Measurements from ENCODE around the gene PPL. TPM values are rescaled to one million over a fixed set of nuclear protein-coding genes. Genes with fewer than 3 reads are reported as not detected.

Gene PPL
- total and polyA plus RNA-seq, 2 of the 13 experiments (the other 11 are each of a cell fraction or from before 2014, with no cell fraction given) = 5.7 to 6.6 TPM

GRCh38 chr16:4936991-4937781 is at the start of gene PPL (continued):
- TF ChIP-seq ZNF784 (CRISPR knock-in tag; IDR thresholded peaks at IDR 0.05; ENCODE audit: borderline replicate concordance) (no peak), SKI (IDR thresholded peaks at IDR 0.05; ENCODE audit: partially characterized antibody) (peak; percentile 52), MED1 (CRISPR knock-in tag; IDR thresholded peaks at IDR 0.05) (peak; percentile 71), NCOA2 (CRISPR knock-in tag; IDR thresholded peaks at IDR 0.05) (no peak; the same call in 1 of the 2 replicates), RBM22 (optimal IDR thresholded peaks at IDR 0.05; ENCODE audit: low read length) (no peak), AKAP8 (CRISPR knock-in tag; IDR thresholded peaks at IDR 0.05) (no peak), ZBTB21 (CRISPR knock-in tag; IDR thresholded peaks at IDR 0.05) (no peak), POLR2AphosphoS2 (IDR thresholded peaks at IDR 0.05; ENCODE audit: low read depth, low read length) (no peak), ZNF678 (CRISPR knock-in tag; IDR thresholded peaks at IDR 0.05) (no peak), SP1 (IDR thresholded peaks at IDR 0.05) (no peak), SP1 (CRISPR knock-in tag; IDR thresholded peaks at IDR 0.05) (no peak; the same call in 1 of the 2 replicates), ZNF629 (CRISPR knock-in tag; conservative IDR thresholded peaks at IDR 0.05) (no peak), CBFB (CRISPR knock-in tag; IDR thresholded peaks at IDR 0.05) (no peak), BCL3 (CRISPR knock-in tag; IDR thresholded peaks at IDR 0.05) (0 out of 2 replicates have a peak, but pooled peaks have one; percentile 20), ZNF710 (CRISPR knock-in tag; IDR thresholded peaks at IDR 0.05; ENCODE audit: borderline replicate concordance) (no peak), PBX3 (CRISPR knock-in tag; IDR thresholded peaks at IDR 0.05; ENCODE audit: borderline replicate concordance) (no peak), ESRRA (CRISPR knock-in tag; IDR thresholded peaks at IDR 0.05; ENCODE audit: low read depth) (no peak; the same call in 1 of the 2 replicates), ZNF761 (CRISPR knock-in tag; conservative IDR thresholded peaks at IDR 0.05) (peak; percentile 26; the same call in 1 of the 2 replicates), ZNF431 (CRISPR knock-in tag; IDR thresholded peaks at IDR 0.05; ENCODE audit: borderline replicate concordance, low read depth) (no peak; the same call in 1 of the 2 replicates), CHCHD3 (CRISPR knock-in tag; IDR thresholded peaks at IDR 0.05) (no peak), CCDC6 (CRISPR knock-in tag; IDR thresholded peaks at IDR 0.05) (peak; percentile 12; the same call in 1 of the 2 replicates), HIVEP1 (CRISPR knock-in tag; IDR thresholded peaks at IDR 0.05) (0 out of 2 replicates have a peak, but pooled peaks have one; percentile 57), ZNF775 (CRISPR knock-in tag; IDR thresholded peaks at IDR 0.05; ENCODE audit: borderline replicate concordance) (0 out of 2 replicates have a peak, but pooled peaks have one; percentile 14), IKZF5 (CRISPR knock-in tag; IDR thresholded peaks at IDR 0.05) (peak; percentile 87)

All from HepG2 (cell line).